Measurements from ENCODE around the gene C1QTNF4. TPM values are rescaled to one million over a fixed set of nuclear protein-coding genes. Genes with fewer than 3 reads are reported as not detected.

Gene C1QTNF4
- total and polyA plus RNA-seq, 10 of the 15 experiments (the other 5 are each of a cell fraction or from before 2014, with no cell fraction given), result 0.06 TPM; not detected in 9

DNA sequence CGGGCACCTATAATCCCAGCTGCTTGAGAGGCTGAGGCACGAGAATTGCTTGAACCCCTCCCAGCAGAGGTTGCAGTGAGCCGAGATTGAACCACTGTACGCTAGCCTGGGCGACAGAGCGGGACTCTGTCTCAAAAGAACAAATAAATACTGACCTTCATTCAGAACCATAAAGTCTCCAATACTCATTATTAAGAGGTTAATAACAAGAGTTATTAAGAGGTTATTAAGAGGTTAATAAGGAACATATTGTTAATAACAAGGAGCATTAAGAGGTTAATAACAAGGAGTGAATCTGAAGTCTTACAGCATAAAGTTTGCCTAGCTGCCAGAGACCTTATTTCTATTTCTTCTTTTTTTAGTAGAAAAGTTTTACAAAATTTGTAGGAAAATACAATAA lies 48.9 kb downstream of the C1QTNF4 start (continued):
- TF ChIP-seq PRDM15 (CRISPR knock-in tag; IDR thresholded peaks at IDR 0.05), result no peak
- TF ChIP-seq MLLT1 (IDR thresholded peaks at IDR 0.05), result no peak
- TF ChIP-seq CREB1 (IDR thresholded peaks at IDR 0.05; ENCODE audit: low read depth), result no peak

DNA sequence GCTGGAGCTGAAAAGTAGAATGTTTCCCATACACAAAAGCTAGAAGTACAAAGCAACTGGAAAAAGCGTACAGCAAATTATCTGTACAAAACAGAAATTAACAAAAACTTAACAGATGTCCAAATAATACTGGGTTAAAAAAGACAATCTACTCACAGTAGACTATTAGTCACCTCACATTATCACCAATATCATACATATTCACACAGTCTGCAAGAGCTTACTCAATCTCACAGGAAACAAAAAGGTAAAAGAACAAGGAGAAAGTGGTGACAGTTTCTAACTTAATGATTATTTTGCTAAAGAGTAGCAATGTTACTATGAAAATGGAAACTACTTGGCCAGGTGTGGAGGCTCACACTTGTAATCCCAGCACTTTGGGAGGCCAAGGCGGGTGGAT lies 53.1 kb downstream of the C1QTNF4 start:
- ChIA-PET CTCF (no interaction called here), RAD21 (ENCODE audit: unreplicated experiment) (interaction anchor here (1.8 kb wide), 1 partner anchor 26 kb away, joined by 5 read pairs; no protein-coding TSS in a partner anchor), SMC1A (ENCODE audit: uncharacterized antibody, unreplicated experiment) (interaction anchor here (0.8 to 7.2 kb wide), 4 partner anchors 9 to 32 kb away, joined by 3 to 42 read pairs (median 9); partner anchors contain the start of gene CELF1), POLR2A (interaction anchor here (1.2 to 2.2 kb wide), 2 partner anchors 23 to 25 kb away, joined by 3 to 8 read pairs; no protein-coding TSS in a partner anchor)
- BruUV-seq (replicated peaks), result no TSS peak
- Histone ChIP-seq H4K20me1 (ENCODE audit: control insufficient read depth, insufficient read depth) (peaks cover 13% of the 10 kb centered on the region), H3K27me3 (replicated peaks in 1 of 2; ENCODE audit: control insufficient read depth in 2 of 2, insufficient read depth in 2 of 2, low read length in 1 of 2) (no peaks in the 10 kb centered on the region), H3K4me2 (ENCODE audit: control insufficient read depth, insufficient read depth) (no peak overlapping the region), H3K36me3 (ENCODE audit: control insufficient read depth in 2 of 2, insufficient read depth in 2 of 2, low read length in 1 of 2) (peaks cover 2 to 7% of the 10 kb centered on the region in 2 experiments; a peak in 2 of 4 replicates), H3K9me3 (replicated peaks; ENCODE audit: control insufficient read depth, insufficient read depth, low read length) (no peaks in the 10 kb centered on the region), H3K9ac (ENCODE audit: control insufficient read depth, insufficient read depth, low read length) (no peak overlapping the region), H2AFZ (ENCODE audit: control insufficient read depth, low read depth, low read length) (no peak overlapping the region), H3K79me2 (ENCODE audit: control insufficient read depth, insufficient read depth, low read length) (peaks cover 89% of the 10 kb centered on the region), H3K4me1 (ENCODE audit: control insufficient read depth, insufficient read depth, low read length) (peaks cover 8% of the 10 kb centered on the region), H3K27ac (ENCODE audit: control insufficient read depth, insufficient read depth) (no peak overlapping the region), H3K4me3 (no peak overlapping the region)
- intact Hi-C loops (cut with micrococcal nuclease; ENCODE audit: unreplicated experiment), result no loop called here
- FAIRE-seq, result no peak
- 97% methylated on average over 2 of the region's 2 CpGs for WGBS (ENCODE audit: insufficient coverage, insufficient replicate concordance, low lambda C conversion rate, missing lambda C conversion rate)
- ATAC-seq, result no peak; the same call in 2 of the 3 replicates
- DNase-seq (ENCODE audit: low read depth, low spot score), result no peak
- in situ Hi-C loops (cut with MboI), result no loop called here
- TF ChIP-seq SIN3A (IDR thresholded peaks at IDR 0.05; ENCODE audit: low read depth, low read length), result no peak
- no peak for TF ChIP-seq IKZF1 (conservative IDR thresholded peaks at IDR 0.05)
- TF ChIP-seq MYC (IDR thresholded peaks at IDR 0.05; ENCODE audit: insufficient read depth, insufficient read length, insufficient replicate concordance, low read length, severe bottlenecking), result no peak
- no peak for TF ChIP-seq CREB1 (IDR thresholded peaks at IDR 0.05; ENCODE audit: low read depth)
- TF ChIP-seq NFYB (IDR thresholded peaks at IDR 0.05; ENCODE audit: insufficient read depth, low read depth, low read length), result no peak
- TF ChIP-seq FOXK2 (IDR thresholded peaks at IDR 0.05), result no peak
- no peak for TF ChIP-seq SMAD5 (IDR thresholded peaks at IDR 0.05; ENCODE audit: low read depth)
- no peak for TF ChIP-seq ZBTB4 (CRISPR knock-in tag; IDR thresholded peaks at IDR 0.05)
- TF ChIP-seq CHD2 (IDR thresholded peaks at IDR 0.05; ENCODE audit: borderline replicate concordance, low read depth, low read length), result no peak
- no peak for TF ChIP-seq ESRRA (IDR thresholded peaks at IDR 0.05; ENCODE audit: low read length)
- TF ChIP-seq RAD51 (IDR thresholded peaks at IDR 0.05), result no peak
- no peak for TF ChIP-seq SRF (IDR thresholded peaks at IDR 0.05; ENCODE audit: low read depth in 2 of 2, low read length in 2 of 2)
- no peak for TF ChIP-seq SPI1 (IDR thresholded peaks at IDR 0.05; ENCODE audit: borderline replicate concordance, insufficient read depth, low read depth, low read length)
